ENCODE measurements around the gene ATG2B.
"Not testable (repeated sequence)": the region's sequence is repeated elsewhere in the genome, so short reads cannot be mapped to it uniquely, and the experiment has no call there.

Gene ATG2B

DNA sequence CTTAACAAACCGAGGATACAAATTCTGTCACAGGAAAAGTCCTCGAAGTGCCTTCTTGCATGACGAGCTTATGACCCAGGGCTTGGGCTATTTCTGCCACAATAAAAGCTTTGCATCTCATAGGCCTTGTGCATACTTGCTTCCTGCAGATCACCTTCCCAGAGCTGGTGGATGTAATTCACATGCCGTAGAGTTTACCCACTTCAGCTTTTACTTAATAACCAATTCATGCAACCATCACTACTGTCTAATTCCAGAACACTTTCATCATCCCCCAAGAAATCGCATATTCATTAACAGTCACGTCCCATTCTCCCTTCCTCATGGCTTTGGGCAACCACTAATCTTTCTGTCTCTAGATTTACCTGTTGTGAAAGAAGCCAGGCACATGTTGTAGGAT is 116.1 kb downstream of the ATG2B start:
- no peak for DNase-seq

DNA sequence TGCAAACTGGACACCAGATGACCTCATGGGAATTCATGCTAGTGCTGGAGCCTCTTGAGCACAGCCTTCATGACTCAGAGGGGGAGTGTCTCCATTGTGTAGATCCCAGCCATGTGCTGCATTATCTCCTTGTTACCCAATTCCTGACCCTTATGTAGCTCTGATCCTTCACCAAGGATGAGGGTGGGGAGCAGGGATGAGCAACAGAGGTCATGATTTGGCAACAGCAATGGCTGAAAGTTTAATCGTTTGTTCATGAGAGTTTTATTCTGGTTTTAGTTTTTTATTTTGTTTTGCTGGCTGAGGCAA is 116.6 kb downstream of the ATG2B start:
- DNase-seq: no peak

GRCh38 chr14:96245710-96246538 is 117.2 kb downstream of the ATG2B start:
- no peak for DNase-seq

DNA sequence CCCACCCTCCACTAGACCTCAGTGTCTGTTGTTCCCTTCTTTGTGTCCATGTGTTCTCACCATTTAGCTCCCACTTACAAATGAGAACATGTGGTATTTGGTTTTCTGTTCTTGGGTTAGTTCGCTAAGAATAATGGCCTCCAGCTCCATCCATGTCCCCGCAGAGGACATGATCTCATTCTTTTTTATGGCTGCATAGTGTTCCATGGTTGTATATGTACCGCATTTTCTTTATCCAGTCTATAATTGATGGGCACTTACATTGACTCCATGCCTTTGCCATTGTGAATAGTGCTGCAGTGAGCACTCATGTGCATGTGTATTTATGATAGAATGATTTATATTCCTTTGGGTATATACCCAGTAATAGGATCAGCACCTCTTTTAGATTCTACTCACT is 118.1 kb downstream of the ATG2B start:
- not testable (repeated sequence) for DNase-seq

GRCh38 chr14:96243785-96244184 is 119.4 kb downstream of the ATG2B start:
- no peak for DNase-seq

- DNase-seq: no peak
These were observed 121.0 kb downstream of the ATG2B start for GRCh38 chr14:96242126-96242525.

- no peak for DNase-seq
These were observed 122.5 kb downstream of the ATG2B start for GRCh38 chr14:96240641-96241040.

DNA sequence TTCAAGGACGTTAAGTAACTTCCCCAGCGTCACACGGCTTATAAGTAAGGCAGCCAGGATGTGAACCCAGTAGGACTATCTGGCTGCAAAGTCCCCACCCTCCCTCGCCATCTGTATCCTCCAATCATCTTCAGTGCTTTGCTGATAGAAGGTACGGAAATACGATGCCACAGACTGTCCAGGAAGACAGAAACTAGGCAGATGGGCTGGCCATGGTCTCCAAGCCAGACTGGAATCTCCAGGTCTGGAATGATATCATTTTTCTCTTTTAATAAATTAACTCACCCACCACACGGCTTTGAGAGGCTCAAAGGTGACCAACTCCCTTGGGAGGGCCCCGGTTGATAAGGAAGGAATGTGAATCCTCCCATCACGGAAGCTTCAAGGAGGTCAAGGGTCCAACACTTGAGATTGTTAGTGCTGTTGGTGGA is 123.4 kb downstream of the ATG2B start:
- no peak for DNase-seq

- DNase-seq: no peak
These were observed 124.4 kb downstream of the ATG2B start for GRCh38 chr14:96238676-96239265.

- DNase-seq: peak; percentile 52
These were observed 125.5 kb downstream of the ATG2B start for GRCh38 chr14:96237641-96238040.

DNA sequence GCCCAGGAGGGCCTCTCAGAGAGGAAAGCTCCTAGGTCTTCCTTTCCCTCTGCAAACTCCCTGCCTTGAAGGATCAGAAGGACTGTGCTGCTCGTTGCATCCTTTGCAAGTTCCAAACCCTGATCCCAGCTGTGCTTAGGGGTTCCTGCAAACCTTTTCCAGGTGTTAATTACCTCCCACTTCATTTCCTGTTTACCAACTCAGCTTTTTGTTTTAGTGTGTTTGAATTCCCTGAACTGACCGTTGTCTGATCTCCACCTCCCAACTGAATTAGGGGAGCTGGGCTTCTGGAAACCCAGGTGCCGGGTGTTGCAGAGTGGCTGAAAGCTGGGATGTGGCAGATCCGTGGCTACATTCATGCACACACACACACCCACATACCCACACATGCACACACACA is 127.7 kb downstream of the ATG2B start:
- no peak for DNase-seq

GRCh38 chr14:96233661-96234060 is 129.5 kb downstream of the ATG2B start:
- DNase-seq: no peak

GRCh38 chr14:96232506-96232905 is 130.6 kb downstream of the ATG2B start:
- no peak for DNase-seq

GRCh38 chr14:96231526-96232130 is 131.5 kb downstream of the ATG2B start:
- no peak for DNase-seq

- no peak for DNase-seq
These were observed 132.1 kb downstream of the ATG2B start for GRCh38 chr14:96231056-96231455.

GRCh38 chr14:96229315-96229714 is 133.8 kb downstream of the ATG2B start:
- no peak for DNase-seq

Data from NCI-H446 treated with DMSO at 0.1 percent for 48 hours (cell line).